Activated T-helper 17 cell treated with anti-CD3 and anti-CD28 coated beads, Interleukin-2, amount 50 U/mL, for 72 hours (primary cell): ENCODE data around the gene MYLK. TPM values are rescaled to one million over a fixed set of nuclear protein-coding genes. Genes with fewer than 3 reads are reported as not detected.

Experiments used
- ATAC-seq: fragments of 150-1000 bp; cut with Tn5 transposase; replicated peaks from 2 replicates; pipeline ENCODE4 v1.10.0; 2021; ENCODE audit warnings: mild to moderate bottlenecking, moderate library complexity
- H3K27ac Mint-ChIP-seq: one replicate; pipeline ENCODE4 v1.8.0; 2022; ENCODE audit warnings: mixed read lengths
- H3K27me3 Mint-ChIP-seq: one replicate; pipeline ENCODE4 v1.8.0; 2022; ENCODE audit warnings: mixed read lengths
- H3K36me3 Mint-ChIP-seq: one replicate; pipeline ENCODE4 v1.8.0; 2022; ENCODE audit warnings: low read depth, mild to moderate bottlenecking, mixed read lengths
- H3K4me1 Mint-ChIP-seq: one replicate; pipeline ENCODE4 v1.8.0; 2022; ENCODE audit warnings: mixed read lengths
- H3K4me3 Mint-ChIP-seq: one replicate; pipeline ENCODE4 v1.8.0; 2022; ENCODE audit warnings: mild to moderate bottlenecking, mixed read lengths
- H3K9me3 Mint-ChIP-seq: one replicate; pipeline ENCODE4 v1.8.0; 2022; ENCODE audit warnings: mixed read lengths
- total RNA-seq, 2 donors: library from RNA; stranded (reverse); gene quantifications; one replicate each; pipeline ENCODE4 v1.2.3, GENCODE V29; 2022

The MYLK gene
- total RNA-seq, 2 donors from 2014 or later: 0.17 TPM; not detected in 1

GRCh38 chr3:123571973-123572365, 312.2 kb downstream of the MYLK start:
- no peak overlapping the region for H3K27ac Mint-ChIP-seq
- H3K9me3 Mint-ChIP-seq: no peaks in the 10 kb centered on the region
- H3K36me3 Mint-ChIP-seq: peaks cover 60% of the 10 kb centered on the region
- H3K27me3 Mint-ChIP-seq: no peaks in the 10 kb centered on the region
- no peak overlapping the region for H3K4me3 Mint-ChIP-seq
- H3K4me1 Mint-ChIP-seq: peaks cover 14% of the 10 kb centered on the region
- no peak for ATAC-seq

- H3K9me3 Mint-ChIP-seq: no peaks in the 10 kb centered on the region
- H3K4me3 Mint-ChIP-seq: no peak overlapping the region
- H3K27ac Mint-ChIP-seq: no peak overlapping the region
- H3K4me1 Mint-ChIP-seq: peaks cover 8% of the 10 kb centered on the region
- H3K36me3 Mint-ChIP-seq: peaks cover 56% of the 10 kb centered on the region
- no peaks in the 10 kb centered on the region for H3K27me3 Mint-ChIP-seq
- ATAC-seq: no peak
Observed at GRCh38 chr3:123571264-123571972, 312.7 kb downstream of the MYLK start.

- Mint-ChIP-seq H3K36me3 (peaks cover 63% of the 10 kb centered on the region), H3K9me3 (no peaks in the 10 kb centered on the region), H3K4me1 (peaks cover 4% of the 10 kb centered on the region), H3K4me3 (no peak overlapping the region), H3K27me3 (no peaks in the 10 kb centered on the region), H3K27ac (no peak overlapping the region)
- no peak for ATAC-seq
Observed at GRCh38 chr3:123568875-123569274, 315.3 kb downstream of the MYLK start.

GRCh38 chr3:123568034-123568433, 316.1 kb downstream of the MYLK start:
- Mint-ChIP-seq H3K4me3 (no peak overlapping the region), H3K27me3 (no peaks in the 10 kb centered on the region), H3K27ac (no peak overlapping the region), H3K36me3 (peaks cover 68% of the 10 kb centered on the region), H3K4me1 (peaks cover 12% of the 10 kb centered on the region), H3K9me3 (no peaks in the 10 kb centered on the region)
- ATAC-seq: no peak

- H3K4me3 Mint-ChIP-seq: no peak overlapping the region
- peaks cover 52% of the 10 kb centered on the region for H3K36me3 Mint-ChIP-seq
- ATAC-seq: no peak
- peak overlapping the region; percentile 51 for H3K27ac Mint-ChIP-seq
- H3K27me3 Mint-ChIP-seq: no peaks in the 10 kb centered on the region
- H3K9me3 Mint-ChIP-seq: no peaks in the 10 kb centered on the region
- H3K4me1 Mint-ChIP-seq: peaks cover 14% of the 10 kb centered on the region
Observed at GRCh38 chr3:123564056-123564455, 320.1 kb downstream of the MYLK start.

GRCh38 chr3:123562547-123562946, 321.6 kb downstream of the MYLK start:
- peak; percentile 74 for ATAC-seq
- peaks cover 39% of the 10 kb centered on the region for H3K36me3 Mint-ChIP-seq
- H3K9me3 Mint-ChIP-seq: no peaks in the 10 kb centered on the region

GRCh38 chr3:123561188-123561587, 322.9 kb downstream of the MYLK start:
- no peak overlapping the region for H3K4me3 Mint-ChIP-seq
- H3K36me3 Mint-ChIP-seq: peaks cover 42% of the 10 kb centered on the region
- ATAC-seq: no peak
- no peaks in the 10 kb centered on the region for H3K9me3 Mint-ChIP-seq
- no peak overlapping the region for H3K27ac Mint-ChIP-seq
- H3K4me1 Mint-ChIP-seq: peaks cover 14% of the 10 kb centered on the region
- H3K27me3 Mint-ChIP-seq: no peaks in the 10 kb centered on the region

More at GRCh38 chr3:123562547-123562946, 321.6 kb downstream of the MYLK start:
- peak overlapping the region; percentile 51 for H3K27ac Mint-ChIP-seq
- peaks cover 14% of the 10 kb centered on the region for H3K4me1 Mint-ChIP-seq
- H3K4me3 Mint-ChIP-seq: no peak overlapping the region
- no peaks in the 10 kb centered on the region for H3K27me3 Mint-ChIP-seq

Other genes starting within 250 kb of the MYLK start
- 10 to 100 TPM; 32.4 to 48.4 TPM for gene CCDC14, start 76.9 kb upstream of the MYLK start, total RNA-seq
- gene ROPN1, start 107.8 kb upstream of the MYLK start, total RNA-seq: not detected
- gene KALRN, start 149.0 kb upstream of the MYLK start, total RNA-seq: under 1 TPM; 0.61 to 0.95 TPM